ENCODE data around the gene ABLIM2. TPM values are rescaled to one million over a fixed set of nuclear protein-coding genes. Genes with fewer than 3 reads are reported as not detected.

Gene ABLIM2
- total and polyA plus RNA-seq, 2 of the 8 experiments (the other 6 are each of a cell fraction or from before 2014, with no cell fraction given) = 2.8 to 3.0 TPM

GRCh38 chr4:7963691-7964090 is 194.9 kb downstream of the ABLIM2 start:
- H2AFZ ChIP-seq (ENCODE audit: low read length) = no peak overlapping the region
- FAIRE-seq (no peak), DNase-seq (ENCODE audit: low read depth in 1 of 2, low spot score in 2 of 2) (no peak)
- no peak overlapping the region for H2BK20ac ChIP-seq (ENCODE audit: low read length)
- H4K8ac ChIP-seq (ENCODE audit: extremely low read depth, insufficient read depth, low read length) = no peak overlapping the region; the same call in 1 of the 2 replicates
- TF ChIP-seq RXRA (IDR thresholded peaks at IDR 0.05; ENCODE audit: insufficient read depth, low read depth, low read length) = no peak
- TF ChIP-seq SIN3A (conservative IDR thresholded peaks at IDR 0.05 in 1 of 2, IDR thresholded peaks at IDR 0.05 in 1 of 2; ENCODE audit: low read depth in 1 of 2, low read length in 2 of 2) = no peak
- TF ChIP-seq NANOG (IDR thresholded peaks at IDR 0.05; ENCODE audit: insufficient read depth, low read depth, low read length, poor library complexity, severe bottlenecking) = no peak
- no peak for TF ChIP-seq EP300 (IDR thresholded peaks at IDR 0.05; ENCODE audit: borderline replicate concordance in 1 of 2, low read depth in 2 of 2, low read length in 2 of 2)
- no peak for TF ChIP-seq KDM1A (IDR thresholded peaks at IDR 0.05; ENCODE audit: borderline replicate concordance, low read length)
- TF ChIP-seq, protein P1, sequence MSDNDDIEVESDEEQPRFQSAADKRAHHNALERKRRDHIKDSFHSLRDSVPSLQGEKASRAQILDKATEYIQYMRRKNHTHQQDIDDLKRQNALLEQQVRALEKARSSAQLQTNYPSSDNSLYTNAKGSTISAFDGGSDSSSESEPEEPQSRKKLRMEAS (IDR thresholded peaks at IDR 0.05) = no peak
- no peak for TF ChIP-seq KDM5A (IDR thresholded peaks at IDR 0.05; ENCODE audit: low read length)
- TF ChIP-seq KDM4A (IDR thresholded peaks at IDR 0.05; ENCODE audit: low read depth, low read length, severe bottlenecking) = no peak
- TF ChIP-seq SAP30 (IDR thresholded peaks at IDR 0.05; ENCODE audit: insufficient read depth, insufficient replicate concordance, low read length) = no peak
- no peak for TF ChIP-seq NRF1 (IDR thresholded peaks at IDR 0.05; ENCODE audit: low read depth, low read length)
- TF ChIP-seq YY1 (IDR thresholded peaks at IDR 0.05; ENCODE audit: low read depth, low read length) = no peak
- no peak for TF ChIP-seq CHD1 (IDR thresholded peaks at IDR 0.05; ENCODE audit: low read depth, low read length)
- no peak for TF ChIP-seq HDAC6 (IDR thresholded peaks at IDR 0.05; ENCODE audit: low read depth, low read length)
- H3K79me2 ChIP-seq (ENCODE audit: control insufficient read depth in 1 of 2, insufficient read depth in 2 of 2, low read length in 2 of 2) = no peaks in the 10 kb centered on the region
- no peak overlapping the region for H3K9ac ChIP-seq (replicated peaks in 1 of 4; ENCODE audit: extremely low read depth in 1 of 4, low read depth in 3 of 4, low read length in 3 of 4)
- H2BK5ac ChIP-seq (ENCODE audit: low read depth, low read length) = no peak overlapping the region
- H3K56ac ChIP-seq (replicated peaks; ENCODE audit: insufficient read length, low read depth, low read length) = no peak overlapping the region
- 92% methylated on average over 12 of the region's 12 CpGs; no CpG with 5 or more reads in 1 of the 2 experiments for WGBS, 2 experiments (ENCODE audit: extremely low coverage in 1 of 2, insufficient coverage in 1 of 2, insufficient read length in 1 of 2, insufficient replicate concordance in 2 of 2, low coverage in 1 of 2, low lambda C conversion rate in 2 of 2, missing lambda C conversion rate in 1 of 2)
- no peak overlapping the region for H3K23ac ChIP-seq (ENCODE audit: insufficient read length)
- H2AK5ac ChIP-seq (ENCODE audit: low read depth, low read length) = no peak overlapping the region
- H2BK120ac ChIP-seq (replicated peaks; ENCODE audit: low read depth, low read length) = no peak overlapping the region
- ChIA-PET CTCF (ENCODE audit: partially characterized antibody) (interaction anchor here (0.9 to 1.2 kb wide), 4 partner anchors 11 to 206 kb away, joined by 3 read pairs; no protein-coding TSS in a partner anchor), POLR2A (ENCODE audit: partially characterized antibody) (no interaction called here)
- peaks cover 3 to 9% (median 5%) of the 10 kb centered on the region in 4 experiments for H3K4me1 ChIP-seq (replicated peaks in 1 of 4; ENCODE audit: control insufficient read depth in 3 of 4, insufficient read depth in 4 of 4, low read length in 3 of 4)
- H2BK15ac ChIP-seq (ENCODE audit: low read length) = no peak overlapping the region
- no peak overlapping the region for H3K14ac ChIP-seq (ENCODE audit: insufficient read length)
- no peak overlapping the region for H3K18ac ChIP-seq (ENCODE audit: extremely low read depth, low read length)
- no peaks in the 10 kb centered on the region for H3K27me3 ChIP-seq (replicated peaks in 1 of 4; ENCODE audit: control insufficient read depth in 3 of 4, extremely low read depth in 1 of 4, insufficient read depth in 3 of 4, low read length in 3 of 4)
- H3K4me3 ChIP-seq (ENCODE audit: extremely low read depth in 1 of 4, insufficient read depth in 2 of 4, low read depth in 3 of 4, low read length in 4 of 4) = no peak overlapping the region
- H2BK12ac ChIP-seq (ENCODE audit: low read depth, low read length) = no peak overlapping the region
- no peak overlapping the region for H3K4ac ChIP-seq (replicated peaks; ENCODE audit: insufficient read length, low read depth, low read length)
- H3K9me3 ChIP-seq (ENCODE audit: insufficient read depth in 2 of 2, low read depth in 1 of 2, low read length in 1 of 2) = no peaks in the 10 kb centered on the region
- no peaks in the 10 kb centered on the region for H3K36me3 ChIP-seq (ENCODE audit: control insufficient read depth in 2 of 4, insufficient read depth in 4 of 4, low read length in 3 of 4)
- no peaks in the 10 kb centered on the region for H4K20me1 ChIP-seq (replicated peaks in 1 of 2; ENCODE audit: control insufficient read depth in 1 of 2, insufficient read depth in 2 of 2, low read length in 2 of 2)
- no peak overlapping the region for H3K27ac ChIP-seq (ENCODE audit: low read depth, low read length)
- H4K5ac ChIP-seq (ENCODE audit: insufficient read length, low read depth, low read length) = no peak overlapping the region
- H4K91ac ChIP-seq (replicated peaks; ENCODE audit: insufficient read length, low read length) = no peak overlapping the region
- H3K79me1 ChIP-seq (ENCODE audit: low read depth, low read length) = no peaks in the 10 kb centered on the region
- no peak overlapping the region for H3K4me2 ChIP-seq (ENCODE audit: insufficient read depth in 1 of 2, low read depth in 2 of 2, low read length in 2 of 2)
- H3K23me2 ChIP-seq (ENCODE audit: low read depth, low read length) = no peaks in the 10 kb centered on the region

Data from H1 (cell line).